ENCODE data around the gene CYP2E1.

GRCh38 chr10:133528296-133528844 lies 1.2 kb downstream of the CYP2E1 start:
- TF ChIP-seq L3MBTL2 (conservative IDR thresholded peaks at IDR 0.05) (no peak), LEF1 (IDR thresholded peaks at IDR 0.05; ENCODE audit: borderline replicate concordance) (no peak), FOXA1 (IDR thresholded peaks at IDR 0.05) (no peak), ZNF384 (IDR thresholded peaks at IDR 0.05) (no peak), ELF4 (IDR thresholded peaks at IDR 0.05) (no peak), FOXM1 (IDR thresholded peaks at IDR 0.05; ENCODE audit: borderline replicate concordance) (no peak), SUZ12 (IDR thresholded peaks at IDR 0.05) (no peak), HDGF (IDR thresholded peaks at IDR 0.05; ENCODE audit: borderline replicate concordance) (no peak), BHLHE40 (IDR thresholded peaks at IDR 0.05; ENCODE audit: borderline replicate concordance) (no peak)

Data from HEK293T (cell line).